Measurements from ENCODE around the gene PARG.

DNA sequence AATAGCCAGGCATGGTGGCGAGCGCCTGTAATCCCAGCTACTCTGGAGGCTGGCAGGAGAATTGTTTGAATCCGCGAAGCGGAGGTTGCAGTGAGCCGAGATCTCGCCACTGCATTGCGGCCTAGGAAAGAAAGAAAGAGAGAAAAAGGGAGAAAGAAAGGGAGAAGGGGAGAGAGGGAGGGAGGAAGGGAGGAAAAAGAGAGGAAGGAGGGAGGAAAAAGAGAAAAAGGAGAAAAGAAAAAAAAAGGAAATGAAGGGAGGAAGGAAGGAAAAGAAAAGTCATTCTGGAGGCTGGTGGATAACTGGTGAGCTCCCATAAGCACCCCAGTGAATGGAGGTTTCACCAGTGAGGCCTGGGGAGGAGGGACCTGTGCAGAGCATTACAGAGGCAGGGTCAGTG is 172.1 kb downstream of the PARG start:
- TF ChIP-seq, protein P1, sequence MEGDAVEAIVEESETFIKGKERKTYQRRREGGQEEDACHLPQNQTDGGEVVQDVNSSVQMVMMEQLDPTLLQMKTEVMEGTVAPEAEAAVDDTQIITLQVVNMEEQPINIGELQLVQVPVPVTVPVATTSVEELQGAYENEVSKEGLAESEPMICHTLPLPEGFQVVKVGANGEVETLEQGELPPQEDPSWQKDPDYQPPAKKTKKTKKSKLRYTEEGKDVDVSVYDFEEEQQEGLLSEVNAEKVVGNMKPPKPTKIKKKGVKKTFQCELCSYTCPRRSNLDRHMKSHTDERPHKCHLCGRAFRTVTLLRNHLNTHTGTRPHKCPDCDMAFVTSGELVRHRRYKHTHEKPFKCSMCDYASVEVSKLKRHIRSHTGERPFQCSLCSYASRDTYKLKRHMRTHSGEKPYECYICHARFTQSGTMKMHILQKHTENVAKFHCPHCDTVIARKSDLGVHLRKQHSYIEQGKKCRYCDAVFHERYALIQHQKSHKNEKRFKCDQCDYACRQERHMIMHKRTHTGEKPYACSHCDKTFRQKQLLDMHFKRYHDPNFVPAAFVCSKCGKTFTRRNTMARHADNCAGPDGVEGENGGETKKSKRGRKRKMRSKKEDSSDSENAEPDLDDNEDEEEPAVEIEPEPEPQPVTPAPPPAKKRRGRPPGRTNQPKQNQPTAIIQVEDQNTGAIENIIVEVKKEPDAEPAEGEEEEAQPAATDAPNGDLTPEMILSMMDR (IDR thresholded peaks at IDR 0.05; ENCODE audit: low read length): no peak
- no peak for TF ChIP-seq EZH2 (optimal IDR thresholded peaks at IDR 0.05; ENCODE audit: low read depth, low read length)

Measured in MM.1S (cell line).